ENCODE data around the gene SEL1L3.

DNA sequence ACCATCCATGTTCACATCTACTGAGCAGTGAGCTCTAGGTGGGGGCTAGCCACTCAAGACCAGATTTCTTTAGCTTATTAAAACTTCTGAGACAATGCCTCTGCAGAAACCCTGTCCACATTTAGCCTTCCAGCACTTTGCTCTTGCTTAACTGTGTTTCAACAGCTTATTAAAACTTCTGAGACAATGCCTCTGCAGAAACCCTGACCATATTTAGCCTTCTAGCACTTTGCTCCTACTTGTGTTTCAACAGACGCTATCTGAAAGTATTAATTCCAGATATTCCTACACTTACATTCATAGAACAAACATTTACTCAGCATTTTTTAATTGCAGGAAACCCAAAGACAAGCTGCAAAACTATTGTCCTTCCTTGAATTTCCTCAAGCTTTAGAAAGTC is 91.9 kb downstream of the SEL1L3 start:
- TF ChIP-seq POLR2AphosphoS5 (IDR thresholded peaks at IDR 0.05; ENCODE audit: insufficient read depth, low read depth, low read length) (no peak), POLR2A (IDR thresholded peaks at IDR 0.05; ENCODE audit: low read depth, low read length) (no peak), EZH2 (IDR thresholded peaks at IDR 0.05; ENCODE audit: borderline replicate concordance, low read depth, low read length, severe bottlenecking) (no peak), MAX (IDR thresholded peaks at IDR 0.05; ENCODE audit: insufficient read depth, insufficient read length) (no peak), JUN (IDR thresholded peaks at IDR 0.05; ENCODE audit: borderline replicate concordance, insufficient read depth, insufficient read length, low read depth) (no peak), MYC (IDR thresholded peaks at IDR 0.05; ENCODE audit: low read depth, low read length) (no peak), GATA2 (IDR thresholded peaks at IDR 0.05; ENCODE audit: insufficient read depth, insufficient read length, low read depth, low read length) (no peak)
- TF ChIP-seq, protein P1, sequence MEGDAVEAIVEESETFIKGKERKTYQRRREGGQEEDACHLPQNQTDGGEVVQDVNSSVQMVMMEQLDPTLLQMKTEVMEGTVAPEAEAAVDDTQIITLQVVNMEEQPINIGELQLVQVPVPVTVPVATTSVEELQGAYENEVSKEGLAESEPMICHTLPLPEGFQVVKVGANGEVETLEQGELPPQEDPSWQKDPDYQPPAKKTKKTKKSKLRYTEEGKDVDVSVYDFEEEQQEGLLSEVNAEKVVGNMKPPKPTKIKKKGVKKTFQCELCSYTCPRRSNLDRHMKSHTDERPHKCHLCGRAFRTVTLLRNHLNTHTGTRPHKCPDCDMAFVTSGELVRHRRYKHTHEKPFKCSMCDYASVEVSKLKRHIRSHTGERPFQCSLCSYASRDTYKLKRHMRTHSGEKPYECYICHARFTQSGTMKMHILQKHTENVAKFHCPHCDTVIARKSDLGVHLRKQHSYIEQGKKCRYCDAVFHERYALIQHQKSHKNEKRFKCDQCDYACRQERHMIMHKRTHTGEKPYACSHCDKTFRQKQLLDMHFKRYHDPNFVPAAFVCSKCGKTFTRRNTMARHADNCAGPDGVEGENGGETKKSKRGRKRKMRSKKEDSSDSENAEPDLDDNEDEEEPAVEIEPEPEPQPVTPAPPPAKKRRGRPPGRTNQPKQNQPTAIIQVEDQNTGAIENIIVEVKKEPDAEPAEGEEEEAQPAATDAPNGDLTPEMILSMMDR (IDR thresholded peaks at IDR 0.05; ENCODE audit: extremely low read depth in 1 of 2, insufficient read depth in 1 of 2, low read depth in 1 of 2, low read length in 2 of 2): no peak

Data from endothelial cell of umbilical vein (primary cell).